ENCODE data around the gene SLC38A10.

SLC38A10 gene

DNA sequence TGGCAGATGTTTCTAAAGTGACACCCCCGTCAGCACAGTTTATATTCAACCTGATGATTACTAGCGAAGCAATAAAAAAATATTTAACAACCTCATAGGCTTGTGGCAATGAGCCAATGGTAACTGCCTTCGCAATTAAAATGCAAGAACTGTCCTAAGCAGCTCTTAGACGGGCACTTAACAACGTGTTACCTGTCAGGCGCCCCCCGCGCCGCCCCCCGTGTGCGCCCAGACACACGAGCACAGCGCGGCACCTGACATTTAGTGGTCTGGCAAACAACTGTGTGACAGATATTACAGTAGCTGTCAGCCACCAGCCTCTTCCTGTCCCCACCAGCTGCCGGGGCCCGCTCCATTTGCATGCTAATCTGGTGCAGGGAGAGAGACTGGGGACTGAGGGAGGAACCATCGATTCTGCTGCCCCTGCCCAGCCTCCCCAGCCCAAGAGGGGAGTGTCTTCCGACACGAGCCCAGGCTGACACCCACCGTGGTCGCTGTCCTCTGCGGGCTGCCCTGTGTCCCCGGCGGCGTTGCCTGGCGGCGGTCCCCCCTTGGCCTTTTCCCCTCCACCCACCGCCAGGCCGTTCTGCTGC lies 43.3 kb downstream of the SLC38A10 start:
- peak; percentile 60 for DNase-seq

DNA sequence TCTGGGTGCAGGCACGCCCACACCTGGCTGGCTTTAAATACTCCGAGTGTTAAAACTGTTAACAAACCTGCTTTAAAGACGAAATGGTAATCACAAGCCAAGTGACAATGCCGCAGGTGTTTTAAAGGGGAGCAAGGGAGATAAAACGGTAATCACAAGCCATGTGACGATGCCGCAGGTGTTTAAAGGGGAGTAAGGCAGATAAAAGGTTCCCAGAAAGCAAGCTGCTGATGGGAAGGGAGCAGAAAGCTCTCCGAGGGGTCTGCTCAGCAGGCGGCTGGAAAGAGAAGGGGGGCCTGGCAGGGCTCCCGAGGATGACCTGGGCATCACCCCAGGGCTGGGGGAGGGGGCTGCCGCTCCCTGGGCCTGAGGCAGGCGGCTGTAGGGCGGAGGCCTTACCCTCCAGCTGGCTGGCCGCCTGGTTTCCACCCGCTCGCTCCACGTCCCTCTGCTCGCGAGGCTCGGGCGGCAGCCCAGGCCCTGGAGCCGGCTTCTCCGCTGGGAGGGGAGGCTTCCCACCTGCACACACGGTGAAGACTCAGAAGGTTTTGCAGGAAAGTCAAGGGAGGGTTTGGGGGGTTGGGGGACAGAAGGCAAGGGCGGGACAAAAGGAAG lies 43.9 kb downstream of the SLC38A10 start:
- peak; percentile 60 for DNase-seq

DNA sequence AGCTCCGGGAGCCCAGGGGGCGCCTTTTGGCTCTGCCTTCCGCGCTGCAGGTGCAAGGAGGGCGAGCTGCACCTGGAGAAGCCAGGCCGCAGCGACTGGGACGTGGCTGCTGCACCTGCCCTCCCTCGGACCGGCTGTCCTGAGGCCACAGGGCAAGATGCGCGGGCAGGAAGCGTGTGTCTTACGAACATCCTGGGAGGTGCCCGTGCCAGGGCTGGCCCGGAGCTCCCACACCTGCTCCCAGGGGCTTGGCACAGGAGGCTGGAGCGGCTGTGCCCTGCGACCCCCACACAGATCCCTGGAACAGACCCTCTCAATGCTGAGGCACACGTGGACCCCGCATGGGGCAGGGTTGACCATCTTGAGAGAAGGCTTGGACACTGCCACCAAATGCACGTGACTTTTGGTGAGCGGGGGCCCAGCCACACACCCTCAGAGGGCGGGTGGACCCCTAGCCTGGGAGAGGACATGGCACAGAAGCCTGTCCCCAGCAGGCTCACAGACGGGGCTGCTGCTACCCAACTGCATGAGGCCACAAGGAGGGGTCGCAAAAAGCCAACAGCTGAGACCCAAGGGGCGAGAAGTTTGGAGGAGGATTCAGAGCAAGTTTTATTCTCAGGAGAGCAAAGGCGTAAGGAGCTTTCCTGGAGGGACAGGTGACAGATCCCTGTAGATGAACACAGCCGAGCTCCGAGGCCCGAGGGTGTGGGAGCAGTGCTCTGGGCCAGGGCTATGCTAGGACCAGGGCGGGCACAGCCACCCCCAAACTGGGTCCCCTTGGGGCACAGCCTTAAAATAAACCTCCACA lies 44.6 kb downstream of the SLC38A10 start:
- no peak for DNase-seq

DNA sequence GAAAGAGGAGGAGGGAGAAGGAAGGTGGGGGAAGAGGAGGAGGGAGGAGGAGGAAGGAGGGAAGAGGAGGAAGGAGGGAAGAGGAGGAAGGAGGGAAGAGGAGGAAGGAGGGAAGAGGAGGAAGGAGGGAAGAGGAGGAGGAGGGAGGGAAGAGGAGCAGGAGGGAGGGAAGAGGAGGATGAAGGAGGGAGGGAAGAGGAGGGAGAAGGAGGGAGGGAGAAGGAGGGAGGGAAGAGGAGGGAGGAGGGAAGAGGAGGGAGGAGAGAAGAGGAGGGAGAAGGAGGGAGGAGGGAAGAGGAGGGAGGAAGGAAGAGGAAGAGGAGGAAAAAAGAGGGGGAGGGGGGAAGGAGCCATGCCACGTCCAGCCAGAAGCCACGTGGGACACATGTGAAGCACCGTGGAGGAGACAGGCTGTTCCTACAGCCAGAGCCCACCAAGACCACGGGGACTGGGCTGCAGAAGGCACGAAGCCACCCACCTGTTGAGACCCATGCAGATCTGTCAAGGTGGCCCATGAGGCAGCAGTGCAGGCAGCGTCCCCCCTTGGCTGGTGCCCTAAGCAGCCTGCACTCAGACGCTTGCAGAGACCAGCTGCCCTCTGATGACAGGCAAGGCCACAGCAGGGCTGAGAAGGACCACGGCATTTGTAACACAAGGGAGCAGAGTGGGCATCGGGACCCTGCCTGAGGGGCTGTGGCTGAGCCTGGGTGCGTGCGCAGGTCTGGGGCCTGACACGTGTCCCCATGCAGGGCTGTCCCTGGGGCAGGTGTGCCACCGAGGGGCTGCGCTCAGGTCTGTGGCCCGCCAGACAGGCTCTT lies 45.7 kb downstream of the SLC38A10 start:
- DNase-seq = no peak

DNA sequence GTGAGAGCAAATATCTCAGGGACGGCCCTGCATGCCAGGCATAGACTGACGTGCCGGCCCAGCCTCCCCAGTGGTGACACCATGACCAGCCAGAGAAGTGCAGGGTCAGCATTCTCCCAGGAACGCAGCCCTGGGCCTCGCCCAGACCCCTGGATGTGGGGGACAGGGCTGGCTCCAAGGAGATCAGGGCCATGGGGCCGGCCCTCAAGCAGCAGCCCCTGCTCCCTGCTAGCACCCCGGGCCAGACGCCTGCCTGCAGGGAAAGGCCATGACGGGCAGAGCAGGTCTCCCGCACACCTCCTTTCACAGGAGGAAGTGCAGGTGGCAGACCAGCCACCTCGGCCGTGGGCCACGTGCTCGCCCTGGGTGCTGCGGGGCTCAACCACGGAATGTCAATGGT lies 46.5 kb downstream of the SLC38A10 start:
- DNase-seq = no peak

DNA sequence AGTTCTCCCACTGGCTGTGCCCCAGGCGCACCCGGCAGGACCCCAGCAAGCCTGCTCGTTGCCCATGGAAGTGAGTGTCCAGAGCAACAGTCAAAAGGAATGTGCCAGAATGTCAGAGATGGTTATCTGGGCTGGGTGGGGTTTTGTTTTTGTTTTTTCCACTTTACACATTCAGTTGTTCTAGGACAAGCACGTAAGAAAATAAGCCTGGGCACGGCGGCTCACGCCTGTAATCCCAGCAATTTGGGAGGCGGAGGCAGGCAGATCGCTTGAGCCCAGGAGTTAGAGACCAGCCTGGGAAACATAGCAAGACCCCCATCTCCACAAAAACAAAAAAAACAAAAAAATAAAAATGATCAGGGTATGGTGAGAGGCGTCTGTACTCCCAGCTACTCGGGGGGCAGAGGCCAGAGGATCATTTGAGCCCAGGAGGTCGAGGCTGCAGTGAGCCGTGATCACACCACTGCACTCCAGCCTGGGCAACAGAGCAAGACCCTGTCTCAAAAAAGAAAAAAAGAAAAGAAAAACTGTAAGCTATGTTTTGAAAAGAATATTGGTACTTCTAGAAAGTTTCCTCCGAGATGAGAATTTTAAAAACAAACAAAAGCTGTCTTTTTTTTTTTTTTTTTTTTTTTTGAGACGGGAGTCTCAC lies 47.6 kb downstream of the SLC38A10 start:
- no peak for DNase-seq

DNA sequence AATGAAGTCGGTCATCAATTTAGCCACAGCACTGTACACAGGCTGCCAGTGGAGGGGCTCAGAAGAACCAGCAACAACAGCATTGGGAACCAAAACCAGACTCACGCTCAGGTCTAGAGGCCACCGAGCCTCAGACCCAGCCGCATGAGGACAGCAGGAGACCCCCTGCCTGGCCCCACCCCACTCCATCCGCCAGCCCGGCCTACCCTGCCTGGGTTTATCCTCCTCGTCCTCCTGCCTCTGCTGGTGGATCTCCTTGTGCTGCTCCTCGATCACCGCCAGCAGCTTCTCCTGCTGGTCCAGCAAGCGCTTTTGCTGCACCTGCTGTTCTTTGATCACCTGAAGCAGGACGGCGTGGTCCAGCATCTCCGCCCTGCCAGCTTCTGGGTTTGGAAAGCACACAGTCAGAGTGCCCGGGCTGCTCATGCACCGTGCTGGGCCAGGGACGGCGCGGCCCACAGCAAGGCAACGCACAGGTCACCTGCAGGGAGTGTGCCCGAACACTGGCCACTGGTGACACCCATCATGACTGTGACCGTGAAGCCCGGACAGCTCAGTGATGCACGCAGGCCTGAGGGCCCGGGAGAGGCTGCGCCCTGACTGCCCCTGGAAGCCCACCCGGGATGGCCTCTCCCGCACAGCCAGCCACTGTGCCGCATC lies 48.3 kb downstream of the SLC38A10 start:
- DNase-seq = no peak

DNA sequence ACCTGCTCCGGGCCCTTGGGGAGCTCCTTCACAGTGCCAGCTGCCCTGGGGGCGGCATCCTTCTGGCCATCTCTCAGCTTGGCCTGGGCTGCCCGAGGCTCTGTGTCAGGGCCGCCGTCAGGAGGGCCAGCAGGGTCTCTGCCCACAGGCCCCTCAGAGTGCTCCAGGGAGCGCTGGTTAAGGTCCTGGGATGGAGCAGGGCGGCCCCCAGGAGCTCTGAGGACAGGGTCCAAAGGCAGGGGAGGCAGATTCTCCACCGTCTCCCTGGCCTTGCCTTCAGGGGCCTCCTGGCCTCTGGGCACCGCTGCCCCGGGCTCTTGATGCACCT lies 48.8 kb downstream of the SLC38A10 start:
- DNase-seq = no peak

DNA sequence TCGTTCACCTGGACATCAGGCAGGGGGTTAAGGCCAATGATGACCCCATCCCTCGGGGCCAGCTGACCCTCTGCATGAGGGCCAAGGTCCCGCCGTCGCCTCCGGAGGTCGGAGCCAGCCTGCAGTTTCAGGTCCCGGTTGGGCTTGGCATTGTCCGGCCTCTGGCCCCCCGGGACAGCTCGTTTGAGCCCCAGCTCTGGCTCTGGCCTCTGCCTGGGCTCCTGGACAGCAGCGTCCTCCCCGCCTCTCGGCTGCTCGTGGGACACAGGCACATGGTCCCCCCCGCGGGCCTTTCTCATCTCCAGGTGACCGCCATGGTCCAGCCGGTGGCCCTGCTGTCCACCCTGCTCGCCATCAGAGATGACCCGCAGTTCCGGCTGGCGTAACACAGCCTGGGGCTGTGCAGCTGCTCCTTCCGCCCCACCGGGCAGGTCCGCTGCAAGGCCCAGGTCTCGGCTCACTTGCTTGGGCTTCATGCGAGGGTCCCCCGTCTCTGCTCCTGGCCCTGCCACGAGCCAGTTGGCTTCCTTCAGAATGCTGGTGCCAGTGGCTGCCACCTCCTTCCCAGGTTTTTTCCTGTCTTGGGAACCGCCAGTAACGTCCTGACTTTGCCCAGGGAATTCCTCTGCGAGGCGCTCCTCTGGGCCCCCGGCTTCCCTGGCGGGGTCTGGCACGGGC lies 49.3 kb downstream of the SLC38A10 start:
- no peak for DNase-seq

DNA sequence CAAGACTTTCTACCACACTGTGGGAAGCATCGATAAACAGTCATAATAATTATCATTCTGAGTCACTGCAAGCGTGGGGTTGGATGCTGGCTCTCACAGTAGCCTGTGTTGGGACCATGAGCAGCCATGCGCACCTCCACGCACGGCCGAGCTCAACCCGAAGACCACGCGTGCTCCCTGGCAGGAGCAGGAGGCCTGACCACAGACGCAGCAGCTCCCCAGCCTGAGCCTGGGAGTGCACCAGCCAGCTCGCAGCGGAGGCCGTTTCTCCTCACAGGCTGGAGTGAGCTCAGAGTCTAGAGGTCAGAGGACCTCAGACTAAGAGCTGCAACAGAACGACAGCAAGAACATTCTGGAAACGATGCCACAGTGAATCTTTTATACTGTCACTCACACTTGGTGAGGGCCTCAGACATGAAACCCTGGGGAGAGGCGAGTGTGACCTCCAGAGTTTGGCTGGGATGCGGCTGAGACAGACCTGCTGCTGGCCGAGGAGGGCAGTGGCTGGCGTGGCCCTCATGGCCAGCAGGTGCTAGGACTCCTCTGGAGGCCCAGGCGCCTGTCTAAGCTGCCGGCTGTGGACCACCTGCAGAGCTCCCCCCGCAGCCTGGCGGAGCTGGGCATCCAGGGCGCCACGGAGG lies 50.0 kb downstream of the SLC38A10 start:
- DNase-seq = no peak

DNA sequence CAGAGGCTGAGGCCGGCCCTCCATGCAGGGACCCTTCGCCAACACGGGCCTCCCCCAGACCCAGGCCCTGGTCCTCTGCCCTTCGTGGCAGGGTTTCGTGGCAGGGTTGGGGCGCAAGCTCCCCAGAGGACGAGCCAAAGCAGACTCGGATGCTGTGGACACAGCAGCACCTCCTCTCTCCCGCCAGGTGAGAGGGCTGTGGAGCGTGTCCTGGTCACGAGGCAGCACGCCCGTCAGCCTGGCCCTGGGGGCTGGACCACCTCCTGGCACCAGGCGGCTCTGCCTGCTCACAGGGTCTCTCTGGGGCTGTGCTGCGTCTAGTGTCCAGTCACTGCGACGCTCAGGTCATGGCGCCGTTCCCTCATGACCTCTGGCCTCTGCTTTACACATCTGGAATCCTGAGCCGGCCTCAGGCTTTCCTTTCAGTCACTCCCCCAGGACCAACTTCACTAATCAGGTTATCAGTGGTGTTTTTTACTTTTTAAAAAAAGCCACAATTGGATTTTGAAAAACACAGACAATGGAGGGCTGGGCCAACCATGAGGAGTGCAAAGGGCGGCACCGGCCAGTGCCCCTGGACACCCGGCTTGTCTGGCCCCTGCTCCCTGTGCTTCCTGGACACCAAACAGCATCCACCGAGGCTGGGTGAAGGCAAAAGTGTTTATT lies 50.6 kb downstream of the SLC38A10 start:
- no peak for DNase-seq

DNA sequence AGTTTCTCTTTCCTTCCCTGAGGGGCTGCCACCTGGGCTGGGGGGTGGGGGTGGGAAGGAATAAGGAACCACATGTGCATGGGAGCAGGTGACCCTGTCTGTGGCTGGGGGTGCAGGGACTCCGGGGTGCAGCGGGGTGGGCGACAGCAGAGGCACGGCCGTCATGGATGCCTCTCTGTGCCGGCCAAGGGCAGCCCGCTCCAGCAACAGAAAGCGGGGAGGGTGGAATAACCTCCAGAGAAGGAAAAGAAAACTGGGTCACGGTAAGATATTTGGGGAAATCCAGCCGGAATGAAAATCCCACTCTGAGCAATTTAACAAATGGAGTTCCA lies 51.8 kb downstream of the SLC38A10 start:
- DNase-seq = no peak

DNA sequence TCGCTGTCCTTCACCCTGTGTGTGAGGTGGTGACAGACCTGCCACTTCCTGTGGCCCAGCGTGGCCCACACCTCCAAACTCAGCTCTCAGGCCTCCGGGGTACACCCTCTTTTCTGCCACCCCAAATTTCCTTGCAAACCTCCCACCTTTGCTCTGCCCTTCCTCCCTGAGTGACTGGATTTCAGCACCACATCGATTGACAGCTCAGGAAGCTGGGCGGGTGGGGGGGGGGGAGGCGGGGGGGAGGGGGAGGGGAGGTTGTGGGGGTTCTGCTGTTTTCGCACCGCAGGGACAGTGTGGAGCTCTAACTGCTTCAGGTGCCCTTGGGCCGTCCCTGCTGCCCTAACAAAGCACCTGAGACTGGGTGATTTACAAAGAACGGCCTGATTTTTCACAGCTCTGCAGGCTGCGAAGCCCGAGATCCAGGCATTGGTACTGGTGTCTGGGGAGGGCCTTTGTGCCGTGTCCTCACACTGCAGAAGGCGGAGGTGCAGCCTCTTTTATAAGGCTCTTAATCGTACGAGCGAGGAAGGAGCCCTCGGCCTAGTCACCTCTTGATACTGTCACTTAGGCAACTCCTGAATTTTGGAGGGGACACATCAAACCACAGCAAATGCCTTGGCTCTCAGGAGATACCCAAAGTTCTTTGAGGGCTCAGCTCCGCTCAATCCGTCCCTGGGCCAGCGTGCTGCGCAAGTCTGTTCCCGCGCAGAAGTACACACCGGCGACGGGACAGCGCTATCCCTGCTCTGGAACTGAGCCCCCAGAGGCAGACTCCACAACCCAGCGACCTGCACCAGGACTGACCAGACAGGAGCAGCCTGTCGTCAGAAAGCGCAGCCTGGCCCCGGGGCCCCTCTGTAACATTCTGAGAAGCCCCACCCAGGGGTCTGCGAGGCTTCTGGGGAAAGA lies 52.4 kb downstream of the SLC38A10 start:
- DNase-seq = no peak

DNA sequence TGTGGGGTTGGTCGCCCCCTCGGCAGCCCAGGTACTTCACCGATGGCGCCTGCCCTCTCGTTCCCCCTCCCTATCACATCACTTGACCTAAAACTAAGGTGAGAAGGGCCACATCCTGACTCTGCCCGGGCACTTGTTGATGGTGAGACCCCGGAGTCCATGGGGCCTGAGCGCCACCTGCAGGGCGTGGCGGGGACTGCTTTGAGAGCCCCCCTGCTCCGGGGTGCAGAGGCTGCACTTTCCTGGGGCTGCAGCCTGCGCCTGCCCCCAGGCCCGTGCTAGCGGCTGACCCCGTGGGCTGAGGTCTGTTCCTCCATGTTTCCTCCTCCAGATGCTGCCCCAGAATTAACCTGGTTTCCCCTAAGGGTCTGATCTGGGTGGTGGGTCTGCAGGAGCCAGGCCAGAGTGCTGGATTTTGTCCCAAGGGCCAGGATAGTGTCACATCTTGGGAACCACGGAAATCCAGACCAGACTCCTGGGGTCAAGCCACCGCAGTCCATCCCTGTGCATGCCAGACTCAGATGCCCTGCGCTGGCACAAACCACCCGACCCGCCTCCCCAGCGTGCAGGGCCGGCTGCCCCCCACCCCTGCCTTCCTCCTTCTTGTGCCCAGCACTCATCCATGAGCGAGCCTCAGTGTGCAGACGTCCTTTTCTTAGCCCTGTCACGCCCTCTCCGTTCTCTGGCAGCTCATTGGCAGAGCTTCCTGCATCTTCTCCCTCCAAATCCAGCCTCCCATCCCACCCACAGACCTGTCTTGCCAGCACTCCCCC lies 53.3 kb downstream of the SLC38A10 start:
- DNase-seq = no peak

DNA sequence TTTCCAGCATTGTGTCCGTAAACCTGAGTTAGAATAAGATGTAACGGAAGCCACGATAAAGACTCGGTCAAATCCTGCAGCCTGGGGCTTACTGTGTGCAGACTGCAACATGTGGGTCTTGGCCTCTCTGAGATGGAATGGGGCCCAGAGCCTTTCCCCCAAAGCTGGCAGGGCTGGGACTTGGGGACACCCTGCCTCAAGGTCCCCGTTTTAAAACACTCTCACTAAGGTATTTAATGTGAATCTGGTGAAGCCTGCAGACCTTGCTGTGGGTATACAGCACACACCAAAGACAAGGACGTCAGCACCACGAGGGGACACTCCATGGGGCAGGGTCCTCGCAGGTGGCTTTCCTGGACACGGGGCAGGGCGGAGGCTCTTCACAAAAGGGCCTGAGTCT lies 53.9 kb downstream of the SLC38A10 start:
- no peak for DNase-seq

DNA sequence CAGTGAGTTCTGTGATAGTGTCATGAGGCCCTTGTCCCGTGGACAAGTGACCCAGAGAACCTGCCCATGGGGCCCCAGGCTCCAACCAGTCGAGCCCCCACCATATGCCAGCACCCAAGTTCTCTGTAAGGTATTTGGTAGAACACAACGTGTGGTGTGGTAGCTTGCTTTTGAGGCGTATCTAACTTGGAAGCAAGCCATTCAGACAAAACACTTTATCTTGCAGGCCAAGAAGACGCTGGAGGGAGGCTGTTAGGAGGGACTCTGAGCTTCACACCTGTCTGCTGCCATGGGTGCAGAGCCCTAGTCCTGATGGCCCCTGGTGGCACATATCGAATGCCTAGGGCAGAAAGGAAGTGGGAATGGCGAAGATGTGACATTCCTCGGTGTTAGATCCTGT lies 54.3 kb downstream of the SLC38A10 start:
- no peak for DNase-seq

DNA sequence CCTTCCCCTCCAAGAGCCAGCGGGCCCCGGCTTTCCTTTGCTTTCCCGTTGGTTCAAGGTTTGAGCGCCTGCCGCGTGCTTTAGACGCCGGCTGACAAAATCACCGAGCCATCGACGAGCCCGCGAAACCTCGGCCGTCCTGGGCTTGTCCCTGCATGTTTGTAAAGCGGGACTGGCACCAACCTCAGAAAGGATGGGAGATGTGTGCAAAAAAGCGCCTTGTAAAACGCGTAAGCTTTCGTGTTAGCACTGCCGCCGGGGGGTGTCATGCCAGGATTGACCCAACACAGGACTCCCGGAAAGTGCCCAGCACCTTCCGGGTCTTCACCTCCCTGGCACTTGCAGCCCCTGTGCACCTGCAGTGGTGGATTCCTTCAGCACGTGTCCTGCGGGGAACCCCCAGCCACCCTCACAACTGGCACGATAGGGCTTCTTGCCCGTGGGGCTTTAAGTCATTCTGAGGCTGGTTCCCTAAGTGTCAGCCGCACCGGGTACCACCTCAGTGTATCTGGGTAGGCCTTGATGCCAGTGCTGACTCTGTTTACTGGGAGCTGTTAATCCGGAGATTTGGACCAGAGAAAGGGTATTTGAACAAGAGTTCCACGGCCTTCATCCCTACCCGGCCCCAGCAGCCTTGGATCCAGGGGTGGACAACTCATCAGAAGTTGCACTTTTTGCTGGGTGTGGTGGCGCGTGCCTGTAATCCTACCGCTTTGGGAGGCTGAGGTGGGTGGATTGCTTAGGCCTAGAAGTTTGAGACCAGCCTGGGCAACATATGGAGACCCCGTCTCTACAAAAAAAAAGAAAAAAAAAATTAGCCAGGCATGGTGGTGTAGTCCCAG lies 55.2 kb downstream of the SLC38A10 start:
- DNase-seq = no peak
